HEK293 (cell line): ENCODE measurements around the gene TCEA2.

ENCODE experiments used
- YY1 ChIP-seq: fragments of 450-650 bp; formaldehyde crosslinking; IDR thresholded peaks from 2 replicates; pipeline ENCODE4 v1.5.1; 2018; ENCODE audit warnings: missing biosample characterization, missing genetic modification characterization
- ZNF274 ChIP-seq, 2 experiments: fragments of 200-500 bp in 1 of 2; fragments of 450-650 bp in 1 of 2; sonication (Bioruptor generic) in 1 of 2; formaldehyde crosslinking in 1 of 2; IDR thresholded peaks; 2 replicates each; pipeline versions ENCODE4 v1.5.1 to v1.6.1; 2014 to 2016; ENCODE audit warnings: borderline replicate concordance in 1 of 2, inconsistent platforms in 1 of 2, low read length in 1 of 2, missing biosample characterization in 1 of 2, missing genetic modification characterization in 1 of 2
- ZNF426 ChIP-seq: fragments of 450-650 bp; formaldehyde crosslinking; IDR thresholded peaks from 2 replicates; pipeline ENCODE4 v1.5.1; 2017; ENCODE audit warnings: missing biosample characterization, missing genetic modification characterization, mild to moderate bottlenecking, inconsistent platforms, moderate library complexity
- ZNF785 ChIP-seq: fragments of 450-650 bp; formaldehyde crosslinking; IDR thresholded peaks from 2 replicates; pipeline ENCODE4 v1.5.1; 2016; ENCODE audit warnings: missing biosample characterization, missing genetic modification characterization
- TF ChIP-seq, protein P1 (sequence below): fragments of 450-650 bp; formaldehyde crosslinking; IDR thresholded peaks from 2 replicates; pipeline ENCODE4 v1.5.1; 2016; ENCODE audit warnings: missing biosample characterization, missing genetic modification characterization

DNA sequence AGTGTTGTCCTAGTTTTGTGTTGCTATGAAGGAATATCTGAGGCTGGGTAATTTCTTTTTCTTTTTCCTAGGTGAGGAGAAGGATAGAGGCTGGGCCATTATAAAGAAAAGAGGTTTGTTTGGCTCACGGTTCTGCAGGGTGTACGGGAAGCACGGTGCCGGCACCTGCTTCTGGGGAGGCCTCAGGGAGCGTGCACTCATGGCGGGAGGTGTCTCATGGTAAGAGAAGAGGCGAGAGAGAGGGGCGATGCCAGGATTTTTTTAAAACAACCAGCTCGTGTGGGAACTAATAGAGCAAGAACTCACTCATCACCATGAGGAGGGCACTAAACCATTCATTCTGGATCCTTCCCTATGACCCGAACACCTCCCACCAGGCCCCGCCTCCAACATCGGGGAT, 58.6 kb downstream of the TCEA2 start:
- TF ChIP-seq, protein P1, sequence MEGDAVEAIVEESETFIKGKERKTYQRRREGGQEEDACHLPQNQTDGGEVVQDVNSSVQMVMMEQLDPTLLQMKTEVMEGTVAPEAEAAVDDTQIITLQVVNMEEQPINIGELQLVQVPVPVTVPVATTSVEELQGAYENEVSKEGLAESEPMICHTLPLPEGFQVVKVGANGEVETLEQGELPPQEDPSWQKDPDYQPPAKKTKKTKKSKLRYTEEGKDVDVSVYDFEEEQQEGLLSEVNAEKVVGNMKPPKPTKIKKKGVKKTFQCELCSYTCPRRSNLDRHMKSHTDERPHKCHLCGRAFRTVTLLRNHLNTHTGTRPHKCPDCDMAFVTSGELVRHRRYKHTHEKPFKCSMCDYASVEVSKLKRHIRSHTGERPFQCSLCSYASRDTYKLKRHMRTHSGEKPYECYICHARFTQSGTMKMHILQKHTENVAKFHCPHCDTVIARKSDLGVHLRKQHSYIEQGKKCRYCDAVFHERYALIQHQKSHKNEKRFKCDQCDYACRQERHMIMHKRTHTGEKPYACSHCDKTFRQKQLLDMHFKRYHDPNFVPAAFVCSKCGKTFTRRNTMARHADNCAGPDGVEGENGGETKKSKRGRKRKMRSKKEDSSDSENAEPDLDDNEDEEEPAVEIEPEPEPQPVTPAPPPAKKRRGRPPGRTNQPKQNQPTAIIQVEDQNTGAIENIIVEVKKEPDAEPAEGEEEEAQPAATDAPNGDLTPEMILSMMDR (tag by site-specific recombination), result no peak
- TF ChIP-seq ZNF274 (IDR thresholded peaks at IDR 0.05; ENCODE audit: low read length) (no peak), ZNF274 (tag by site-specific recombination; IDR thresholded peaks at IDR 0.05; ENCODE audit: borderline replicate concordance) (no peak), YY1 (tag by site-specific recombination) (no peak), ZNF785 (no peak), ZNF426 (no peak)
